HFF-Myc (cell line): ENCODE measurements around the gene CCL13.

Experiments
- DNase-seq: peaks from one replicate; pipeline ENCODE4 v3.0.0-alpha.2; 2011; ENCODE audit warnings: low read depth; ENCODE audit errors: extremely low read depth
- H3K4me3 ChIP-seq: replicated peaks from 2 replicates; pipeline ENCODE4 v1.5.1; 2011; ENCODE audit warnings: low read depth, mild to moderate bottlenecking, control low read depth, low read length
- CTCF ChIP-seq: IDR thresholded peaks from 2 replicates; pipeline ENCODE4 v1.5.1; 2012; ENCODE audit warnings: mild to moderate bottlenecking, low read depth, low read length, control low read depth; ENCODE audit errors: missing control alignments

CCL13 gene

GRCh38 chr17:34366529-34367107 lies 10.3 kb downstream of the CCL13 start:
- H3K4me3 ChIP-seq, result no peak overlapping the region
- DNase-seq, result no peak
- no peak for TF ChIP-seq CTCF

GRCh38 chr17:34367486-34368195 lies 11.4 kb downstream of the CCL13 start:
- TF ChIP-seq CTCF, result no peak
- H3K4me3 ChIP-seq, result no peak overlapping the region
- no peak for DNase-seq

DNA sequence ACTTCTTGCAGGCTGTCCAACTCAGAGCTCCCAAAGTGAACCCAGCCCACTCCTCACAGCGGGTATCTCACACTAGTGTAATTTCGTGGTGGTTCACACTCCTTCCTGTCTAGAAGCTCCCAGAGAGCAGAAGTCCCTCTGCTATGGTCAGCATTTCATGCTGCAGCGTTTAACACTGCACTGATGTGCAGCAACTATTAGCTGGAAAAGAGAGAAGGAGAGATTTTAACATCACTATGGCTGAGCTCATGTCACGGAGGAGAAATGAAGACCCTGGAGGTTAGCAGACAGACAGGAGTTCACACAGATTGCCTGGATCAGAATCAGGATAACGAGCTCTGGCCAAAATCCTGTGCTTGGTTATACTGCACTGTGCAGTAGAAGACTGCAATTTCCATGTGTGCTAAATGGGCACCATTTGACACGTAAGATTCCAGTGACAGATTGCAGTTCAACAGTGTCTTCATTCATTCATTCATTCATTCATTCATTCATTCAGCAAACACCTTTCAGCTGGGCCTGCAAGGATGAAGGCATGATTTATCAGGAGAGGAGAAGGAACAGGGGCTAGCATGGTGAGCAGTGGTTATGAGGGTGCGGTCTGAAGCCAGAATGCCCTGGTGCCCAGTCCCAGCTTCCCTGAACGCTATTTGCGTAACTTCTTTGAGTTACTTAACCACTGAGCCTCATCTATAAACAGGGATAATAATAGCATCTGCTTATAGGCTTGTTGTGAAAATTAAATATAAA lies 12.1 kb downstream of the CCL13 start:
- no peak for DNase-seq
- no peak for TF ChIP-seq CTCF
- H3K4me3 ChIP-seq, result no peak overlapping the region

- no peak overlapping the region for H3K4me3 ChIP-seq
- DNase-seq, result no peak
- no peak for TF ChIP-seq CTCF
Observed at GRCh38 chr17:34368946-34369500, 12.7 kb downstream of the CCL13 start.

DNA sequence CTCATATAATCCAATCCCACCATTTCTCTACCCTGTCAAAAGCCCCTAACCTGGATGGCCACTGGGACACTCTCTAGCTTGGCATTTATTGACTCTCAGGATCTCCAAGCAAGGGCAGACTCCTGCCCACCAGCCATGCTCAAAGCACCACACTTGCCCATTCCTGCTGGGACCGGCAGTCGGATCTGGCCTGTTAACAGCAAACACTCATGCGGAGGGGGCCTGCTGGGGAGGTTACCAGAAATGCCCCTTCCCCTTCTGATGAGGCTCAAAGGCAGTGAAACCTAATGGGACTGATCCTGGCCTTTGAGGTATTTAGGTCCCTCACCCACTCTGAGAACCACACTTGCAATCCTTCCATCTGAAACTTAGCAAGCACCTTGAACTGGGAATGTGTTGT lies 13.3 kb downstream of the CCL13 start:
- no peak for DNase-seq
- TF ChIP-seq CTCF, result no peak
- H3K4me3 ChIP-seq, result no peak overlapping the region

GRCh38 chr17:34370376-34370996 lies 14.2 kb downstream of the CCL13 start:
- TF ChIP-seq CTCF, result no peak
- DNase-seq, result no peak
- H3K4me3 ChIP-seq, result no peak overlapping the region
